ENCODE results near the gene TMX2.

- TF ChIP-seq EZH2 (IDR thresholded peaks at IDR 0.05; ENCODE audit: borderline replicate concordance) = no peak
- TF ChIP-seq, protein P1, sequence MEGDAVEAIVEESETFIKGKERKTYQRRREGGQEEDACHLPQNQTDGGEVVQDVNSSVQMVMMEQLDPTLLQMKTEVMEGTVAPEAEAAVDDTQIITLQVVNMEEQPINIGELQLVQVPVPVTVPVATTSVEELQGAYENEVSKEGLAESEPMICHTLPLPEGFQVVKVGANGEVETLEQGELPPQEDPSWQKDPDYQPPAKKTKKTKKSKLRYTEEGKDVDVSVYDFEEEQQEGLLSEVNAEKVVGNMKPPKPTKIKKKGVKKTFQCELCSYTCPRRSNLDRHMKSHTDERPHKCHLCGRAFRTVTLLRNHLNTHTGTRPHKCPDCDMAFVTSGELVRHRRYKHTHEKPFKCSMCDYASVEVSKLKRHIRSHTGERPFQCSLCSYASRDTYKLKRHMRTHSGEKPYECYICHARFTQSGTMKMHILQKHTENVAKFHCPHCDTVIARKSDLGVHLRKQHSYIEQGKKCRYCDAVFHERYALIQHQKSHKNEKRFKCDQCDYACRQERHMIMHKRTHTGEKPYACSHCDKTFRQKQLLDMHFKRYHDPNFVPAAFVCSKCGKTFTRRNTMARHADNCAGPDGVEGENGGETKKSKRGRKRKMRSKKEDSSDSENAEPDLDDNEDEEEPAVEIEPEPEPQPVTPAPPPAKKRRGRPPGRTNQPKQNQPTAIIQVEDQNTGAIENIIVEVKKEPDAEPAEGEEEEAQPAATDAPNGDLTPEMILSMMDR (IDR thresholded peaks at IDR 0.05; ENCODE audit: poor library complexity) = no peak
- no peak for TF ChIP-seq EZH2phosphoT487 (IDR thresholded peaks at IDR 0.05; ENCODE audit: low read depth, severe bottlenecking, unreplicated experiment)
Observed at GRCh38 chr11:57787920-57788702, 75.7 kb downstream of the TMX2 start.

All from hepatocyte (in vitro differentiated cells).